Measurements from ENCODE around the gene GK.
"Not testable (repeated sequence)": the region's sequence is repeated elsewhere in the genome, so short reads cannot be mapped to it uniquely, and the experiment has no call there.

GK gene

DNA sequence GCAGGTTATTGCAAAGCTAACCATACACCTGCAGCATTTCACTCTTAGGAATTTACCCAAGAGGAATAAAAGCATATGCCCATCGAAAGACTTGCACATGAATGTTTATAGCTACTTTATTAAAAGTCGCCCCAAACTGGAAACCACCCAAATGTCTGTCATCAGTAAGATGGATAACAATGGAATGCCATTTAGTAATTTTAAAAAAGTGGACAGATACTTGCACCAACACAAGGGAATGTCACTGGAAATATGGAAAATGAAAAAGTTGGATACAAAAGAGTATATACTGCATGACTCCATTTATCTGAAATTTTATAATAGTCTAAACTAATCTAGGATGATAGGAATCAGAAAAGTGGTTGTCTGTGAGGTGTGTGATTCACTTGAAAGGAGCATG, 12.9 kb downstream of the GK start:
- Histone ChIP-seq H3K9ac (ENCODE audit: low read length) (no peak overlapping the region), H3K4me2 (ENCODE audit: low read length) (no peak overlapping the region), H3K9me3 (ENCODE audit: low read length) (no peaks in the 10 kb centered on the region), H3K27ac (ENCODE audit: low read depth, low read length, poor library complexity, severe bottlenecking) (no peak overlapping the region), H3K4me3 (ENCODE audit: low read depth, low read length, poor library complexity, severe bottlenecking) (no peak overlapping the region), H3K36me3 (ENCODE audit: insufficient read depth, low read length) (no peaks in the 10 kb centered on the region), H3K4me1 (ENCODE audit: insufficient read depth, low read length, severe bottlenecking) (no peaks in the 10 kb centered on the region), H3K27me3 (ENCODE audit: insufficient read depth, low read length) (no peaks in the 10 kb centered on the region), H2AFZ (ENCODE audit: low read length) (no peak overlapping the region), H4K20me1 (ENCODE audit: insufficient read depth, low read length) (no peaks in the 10 kb centered on the region), H3K9me2 (ENCODE audit: low read depth, low read length) (no peaks in the 10 kb centered on the region), H3F3A (ENCODE audit: insufficient read depth, low read length) (no peaks in the 10 kb centered on the region), H3K79me2 (ENCODE audit: insufficient read depth, low read length) (no peaks in the 10 kb centered on the region)
- TF ChIP-seq EZH2 (IDR thresholded peaks at IDR 0.05; ENCODE audit: borderline replicate concordance, low read length): no peak
- TF ChIP-seq, protein P1, sequence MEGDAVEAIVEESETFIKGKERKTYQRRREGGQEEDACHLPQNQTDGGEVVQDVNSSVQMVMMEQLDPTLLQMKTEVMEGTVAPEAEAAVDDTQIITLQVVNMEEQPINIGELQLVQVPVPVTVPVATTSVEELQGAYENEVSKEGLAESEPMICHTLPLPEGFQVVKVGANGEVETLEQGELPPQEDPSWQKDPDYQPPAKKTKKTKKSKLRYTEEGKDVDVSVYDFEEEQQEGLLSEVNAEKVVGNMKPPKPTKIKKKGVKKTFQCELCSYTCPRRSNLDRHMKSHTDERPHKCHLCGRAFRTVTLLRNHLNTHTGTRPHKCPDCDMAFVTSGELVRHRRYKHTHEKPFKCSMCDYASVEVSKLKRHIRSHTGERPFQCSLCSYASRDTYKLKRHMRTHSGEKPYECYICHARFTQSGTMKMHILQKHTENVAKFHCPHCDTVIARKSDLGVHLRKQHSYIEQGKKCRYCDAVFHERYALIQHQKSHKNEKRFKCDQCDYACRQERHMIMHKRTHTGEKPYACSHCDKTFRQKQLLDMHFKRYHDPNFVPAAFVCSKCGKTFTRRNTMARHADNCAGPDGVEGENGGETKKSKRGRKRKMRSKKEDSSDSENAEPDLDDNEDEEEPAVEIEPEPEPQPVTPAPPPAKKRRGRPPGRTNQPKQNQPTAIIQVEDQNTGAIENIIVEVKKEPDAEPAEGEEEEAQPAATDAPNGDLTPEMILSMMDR (IDR thresholded peaks at IDR 0.05; ENCODE audit: low read length): no peak

DNA sequence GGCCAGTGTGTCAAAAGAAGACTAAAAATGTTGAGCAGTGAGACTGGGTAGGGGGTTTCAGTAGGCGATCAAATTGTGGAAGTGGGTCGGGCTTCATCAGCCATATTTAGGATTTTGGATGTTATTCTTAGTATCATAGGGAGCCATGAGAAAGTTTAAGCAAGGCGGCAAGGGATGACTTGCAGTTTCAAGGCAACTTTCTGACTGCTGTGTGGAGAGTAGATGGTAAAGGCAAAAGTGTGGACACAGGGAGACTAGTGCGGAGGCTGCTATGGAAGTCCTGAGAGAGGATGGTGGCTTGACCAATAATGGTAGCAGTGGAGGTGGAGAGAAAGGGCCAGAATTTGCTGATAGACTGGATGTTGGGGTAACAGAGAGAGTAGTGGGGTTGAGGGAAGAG, 15.4 kb downstream of the GK start:
- no peaks in the 10 kb centered on the region for H4K20me1 ChIP-seq (ENCODE audit: insufficient read depth, low read length)
- no peak overlapping the region for H3K9ac ChIP-seq (ENCODE audit: low read length)
- no peaks in the 10 kb centered on the region for H3F3A ChIP-seq (ENCODE audit: insufficient read depth, low read length)
- H3K4me1 ChIP-seq (ENCODE audit: insufficient read depth, low read length, severe bottlenecking): no peaks in the 10 kb centered on the region
- H3K36me3 ChIP-seq (ENCODE audit: insufficient read depth, low read length): no peaks in the 10 kb centered on the region
- H3K79me2 ChIP-seq (ENCODE audit: insufficient read depth, low read length): no peaks in the 10 kb centered on the region
- no peak overlapping the region for H3K4me3 ChIP-seq (ENCODE audit: low read depth, low read length, poor library complexity, severe bottlenecking)
- no peak overlapping the region for H2AFZ ChIP-seq (ENCODE audit: low read length)
- TF ChIP-seq EZH2 (IDR thresholded peaks at IDR 0.05; ENCODE audit: borderline replicate concordance, low read length): no peak
- TF ChIP-seq, protein P1 (IDR thresholded peaks at IDR 0.05; ENCODE audit: low read length): no peak
- no peaks in the 10 kb centered on the region for H3K27me3 ChIP-seq (ENCODE audit: insufficient read depth, low read length)
- no peaks in the 10 kb centered on the region for H3K9me2 ChIP-seq (ENCODE audit: low read depth, low read length)
- no peak overlapping the region for H3K27ac ChIP-seq (ENCODE audit: low read depth, low read length, poor library complexity, severe bottlenecking)
- H3K9me3 ChIP-seq (ENCODE audit: low read length): no peaks in the 10 kb centered on the region
- no peak overlapping the region for H3K4me2 ChIP-seq (ENCODE audit: low read length)

DNA sequence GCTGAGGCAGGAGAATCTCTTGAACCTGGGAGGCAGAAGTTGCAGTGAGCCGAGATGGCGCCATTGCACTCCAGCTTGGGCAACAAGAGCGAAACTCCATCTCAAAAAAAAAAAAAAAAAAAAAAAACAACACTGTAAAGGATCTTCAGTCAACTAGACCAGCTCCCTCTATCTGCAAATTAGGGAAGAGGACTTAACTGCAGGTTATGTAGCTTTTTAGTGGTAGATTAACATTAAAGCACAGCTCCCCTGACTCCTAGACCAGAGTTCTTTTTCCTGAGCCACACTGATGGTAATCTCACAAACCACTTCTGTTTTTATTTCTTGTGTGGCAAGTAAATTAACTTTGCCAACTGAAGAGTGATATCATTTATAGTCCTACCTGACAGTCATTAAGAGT, 18.0 kb downstream of the GK start:
- H3K27me3 ChIP-seq (ENCODE audit: insufficient read depth, low read length); H2AFZ ChIP-seq (ENCODE audit: low read length); H4K20me1 ChIP-seq (ENCODE audit: insufficient read depth, low read length); H3K36me3 ChIP-seq (ENCODE audit: insufficient read depth, low read length); H3K9me2 ChIP-seq (ENCODE audit: low read depth, low read length); H3K4me2 ChIP-seq (ENCODE audit: low read length); H3K9ac ChIP-seq (ENCODE audit: low read length); H3K79me2 ChIP-seq (ENCODE audit: insufficient read depth, low read length); H3K4me3 ChIP-seq (ENCODE audit: low read depth, low read length, poor library complexity, severe bottlenecking); H3K4me1 ChIP-seq (ENCODE audit: insufficient read depth, low read length, severe bottlenecking); H3K27ac ChIP-seq (ENCODE audit: low read depth, low read length, poor library complexity, severe bottlenecking); H3F3A ChIP-seq (ENCODE audit: insufficient read depth, low read length); H3K9me3 ChIP-seq (ENCODE audit: low read length): not testable (repeated sequence)

DNA sequence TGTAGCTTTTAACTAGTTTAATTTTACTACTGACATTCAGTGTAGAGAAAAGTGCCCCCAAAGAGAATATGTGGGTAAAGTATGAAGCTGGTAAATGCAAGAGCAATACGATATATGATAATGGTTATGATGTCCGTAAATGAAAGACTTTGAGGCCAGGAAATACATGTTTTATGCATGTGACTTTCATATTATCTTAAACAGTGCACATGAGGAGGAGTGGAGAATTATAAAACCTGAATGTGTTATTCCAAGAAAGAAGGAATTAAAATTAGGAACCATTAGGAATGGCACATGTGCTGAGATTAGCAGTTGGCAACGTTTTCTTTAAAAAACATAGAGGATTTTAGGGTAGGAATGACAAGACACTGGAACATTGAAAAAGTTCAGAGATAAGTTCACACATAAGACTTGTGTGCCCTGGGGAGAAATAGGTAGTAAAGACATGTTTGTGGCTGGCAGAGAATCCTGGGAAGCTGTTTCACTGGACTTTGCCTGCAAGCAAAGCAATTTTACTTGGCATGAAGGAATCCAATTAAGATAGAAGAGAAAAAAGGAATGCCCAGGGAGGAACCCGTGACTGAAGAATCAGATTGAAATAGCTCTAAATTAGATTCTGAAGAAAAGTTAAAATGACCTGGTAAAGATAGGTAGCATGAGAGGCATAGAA, 20.0 kb downstream of the GK start:
- no peaks in the 10 kb centered on the region for H4K20me1 ChIP-seq (ENCODE audit: insufficient read depth, low read length)
- H3K4me1 ChIP-seq (ENCODE audit: insufficient read depth, low read length, severe bottlenecking): no peaks in the 10 kb centered on the region
- no peaks in the 10 kb centered on the region for H3K79me2 ChIP-seq (ENCODE audit: insufficient read depth, low read length)
- H3K27me3 ChIP-seq (ENCODE audit: insufficient read depth, low read length): no peaks in the 10 kb centered on the region
- H2AFZ ChIP-seq (ENCODE audit: low read length): no peak overlapping the region
- no peak overlapping the region for H3K4me3 ChIP-seq (ENCODE audit: low read depth, low read length, poor library complexity, severe bottlenecking)
- H3K9me3 ChIP-seq (ENCODE audit: low read length): no peaks in the 10 kb centered on the region
- no peaks in the 10 kb centered on the region for H3F3A ChIP-seq (ENCODE audit: insufficient read depth, low read length)
- no peak overlapping the region for H3K4me2 ChIP-seq (ENCODE audit: low read length)
- no peaks in the 10 kb centered on the region for H3K9me2 ChIP-seq (ENCODE audit: low read depth, low read length)
- no peak overlapping the region for H3K9ac ChIP-seq (ENCODE audit: low read length)
- H3K36me3 ChIP-seq (ENCODE audit: insufficient read depth, low read length): no peaks in the 10 kb centered on the region
- no peak overlapping the region for H3K27ac ChIP-seq (ENCODE audit: low read depth, low read length, poor library complexity, severe bottlenecking)
- no peak for TF ChIP-seq EZH2 (IDR thresholded peaks at IDR 0.05; ENCODE audit: borderline replicate concordance, low read length)
- TF ChIP-seq, protein P1 (IDR thresholded peaks at IDR 0.05; ENCODE audit: low read length): no peak
